Measurements from ENCODE around the gene INPP5A.
"Not testable (repeated sequence)": the region's sequence is repeated elsewhere in the genome, so short reads cannot be mapped to it uniquely, and the experiment has no call there.

Gene INPP5A

GRCh38 chr10:132810807-132811700 is 273.5 kb downstream of the INPP5A start:
- DNase-seq, result no peak

GRCh38 chr10:132811891-132812481 is 274.4 kb downstream of the INPP5A start:
- DNase-seq, result no peak

DNA sequence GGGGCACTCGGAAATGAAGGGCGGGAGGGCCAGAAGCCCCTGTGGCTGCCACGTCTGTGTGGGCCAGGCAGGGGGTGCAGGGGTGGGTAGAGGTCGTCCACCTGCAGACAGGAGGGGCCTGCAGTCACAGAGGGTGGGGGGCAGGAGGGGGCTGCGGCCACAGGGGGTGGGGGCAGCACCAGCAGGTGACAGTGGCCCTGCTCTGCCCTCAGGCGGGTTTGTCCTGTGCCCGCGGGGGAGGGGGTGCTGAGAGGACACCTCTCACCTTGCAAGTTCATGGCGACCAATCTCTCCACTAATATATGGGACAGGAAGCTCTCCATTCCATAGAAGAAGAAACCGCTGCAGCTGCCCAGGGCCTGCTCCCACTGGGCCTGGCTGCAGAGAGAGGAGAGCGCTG is 274.9 kb downstream of the INPP5A start:
- DNase-seq, result no peak

DNA sequence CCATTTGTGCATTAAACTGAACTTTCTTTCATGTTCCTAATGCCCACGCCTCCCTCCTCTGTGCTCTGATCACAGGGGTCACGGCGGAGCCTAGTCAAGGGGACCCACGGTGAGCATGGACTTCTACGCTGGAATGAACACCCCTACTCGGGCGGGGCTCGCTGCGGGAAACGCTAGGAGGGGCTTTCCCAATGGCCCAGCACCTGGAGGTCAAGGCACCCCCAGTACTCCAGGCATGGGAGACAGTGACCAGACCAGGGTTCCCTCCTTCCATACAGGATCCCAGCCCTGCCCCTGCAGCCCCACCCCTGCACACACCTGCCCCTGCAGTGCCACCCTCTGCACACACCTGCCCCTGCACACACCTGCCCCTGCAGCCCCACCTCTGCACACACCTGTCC is 275.4 kb downstream of the INPP5A start:
- no peak for DNase-seq

DNA sequence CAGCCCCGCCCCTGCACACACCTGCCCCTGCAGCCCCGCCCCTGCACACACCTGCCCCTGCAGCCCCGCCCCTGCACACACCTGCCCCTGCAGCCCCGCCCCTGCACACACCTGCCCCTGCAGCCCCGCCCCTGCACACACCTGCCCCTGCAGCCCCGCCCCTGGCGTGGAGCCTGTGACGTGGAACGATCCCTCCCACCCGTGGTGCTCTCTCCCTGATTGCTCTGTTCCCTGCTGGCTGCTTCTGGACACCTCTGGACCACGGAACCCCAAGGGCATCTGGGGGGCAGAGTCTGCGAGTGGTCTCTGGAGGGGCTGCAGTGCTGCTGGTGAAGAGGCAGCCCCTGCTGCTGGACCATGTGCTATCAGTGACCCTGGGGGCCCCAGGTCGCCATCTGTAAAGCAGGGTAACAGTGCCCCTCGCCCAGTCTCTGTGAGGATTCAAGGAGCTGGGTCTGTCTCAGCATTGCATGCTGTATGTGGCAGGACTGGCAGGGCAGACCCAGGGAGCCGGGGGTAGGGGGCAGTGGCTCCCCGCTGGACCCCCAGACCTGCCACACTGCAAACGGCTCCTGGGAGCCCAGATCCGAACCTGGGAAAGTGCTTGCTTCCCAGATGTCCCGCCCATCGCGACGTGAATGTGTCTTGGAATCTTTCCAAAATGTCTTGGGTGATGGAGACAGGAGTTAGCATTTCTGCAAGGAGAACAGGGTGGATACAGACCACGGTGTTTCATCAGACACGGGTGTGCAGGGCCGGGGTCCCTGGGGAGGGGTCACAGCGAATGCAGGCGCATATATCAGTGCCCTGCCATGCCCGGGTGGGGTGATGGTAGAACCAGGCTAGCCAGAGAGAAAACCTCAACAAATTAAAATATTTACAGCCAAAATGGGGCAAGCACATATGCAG is 276.2 kb downstream of the INPP5A start:
- no peak for DNase-seq

- no peak for DNase-seq
Measured at GRCh38 chr10:132814469-132814856, 276.9 kb downstream of the INPP5A start.

- no peak for DNase-seq
Measured at GRCh38 chr10:132815168-132815857, 277.7 kb downstream of the INPP5A start.

- DNase-seq, result no peak
Measured at GRCh38 chr10:132816718-132817117, 279.1 kb downstream of the INPP5A start.

GRCh38 chr10:132817701-132818211 is 280.2 kb downstream of the INPP5A start:
- DNase-seq, result no peak

GRCh38 chr10:132820056-132820455 is 282.5 kb downstream of the INPP5A start:
- no peak for DNase-seq

DNA sequence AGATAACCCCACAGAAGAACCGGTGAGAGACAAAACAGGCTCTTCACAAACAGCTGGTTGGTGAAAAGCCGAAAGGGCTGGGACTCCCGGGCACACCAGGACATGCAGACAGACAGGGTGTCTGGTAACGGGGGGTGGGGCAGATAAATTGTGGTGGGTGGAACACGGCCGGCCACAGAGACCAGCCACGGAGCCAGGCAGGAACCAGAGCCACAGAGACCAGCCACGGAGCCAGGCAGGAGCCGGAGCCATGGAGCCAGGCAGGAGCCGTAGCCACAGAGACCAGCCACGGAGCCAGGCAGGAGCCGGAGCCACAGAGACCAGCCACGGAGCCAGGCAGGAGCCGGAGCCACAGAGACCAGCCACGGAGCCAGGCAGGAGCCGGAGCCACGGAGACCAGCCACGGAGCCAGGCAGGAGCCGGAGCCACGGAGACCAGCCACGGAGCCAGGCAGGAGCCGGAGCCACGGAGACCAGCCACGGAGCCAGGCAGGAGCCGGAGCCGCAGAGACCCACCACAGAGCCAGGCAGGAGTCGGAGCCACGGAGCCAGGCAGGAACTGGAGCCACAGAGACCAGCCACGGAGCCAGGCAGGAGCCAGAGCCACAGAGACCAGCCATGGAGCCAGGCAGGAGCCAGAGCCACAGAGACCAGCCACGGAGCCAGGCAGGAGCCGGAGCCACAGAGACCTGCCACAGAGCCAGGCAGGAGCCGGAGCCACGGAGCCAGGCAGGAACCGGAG is 288.4 kb downstream of the INPP5A start:
- not testable (repeated sequence) for DNase-seq

GRCh38 chr10:132826524-132827422 is 289.2 kb downstream of the INPP5A start:
- DNase-seq, result no peak

DNA sequence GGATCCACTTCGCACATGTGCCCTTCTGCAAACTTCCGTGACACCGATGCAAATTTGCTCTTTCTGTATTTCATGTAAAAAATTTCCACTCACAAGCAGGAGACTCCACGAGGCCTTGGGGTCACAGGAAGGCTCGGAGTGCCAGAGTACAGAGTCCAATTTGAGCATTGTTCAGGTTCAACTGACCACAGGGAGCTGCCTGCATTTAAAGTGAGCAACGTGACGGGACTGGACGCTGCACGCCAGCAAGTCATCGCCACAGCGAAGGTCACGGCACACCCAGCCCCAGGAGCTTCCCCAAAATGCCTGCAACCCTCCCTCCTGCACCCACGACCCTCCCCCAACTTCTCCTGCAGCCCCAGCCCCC is 289.8 kb downstream of the INPP5A start:
- no peak for DNase-seq

DNA sequence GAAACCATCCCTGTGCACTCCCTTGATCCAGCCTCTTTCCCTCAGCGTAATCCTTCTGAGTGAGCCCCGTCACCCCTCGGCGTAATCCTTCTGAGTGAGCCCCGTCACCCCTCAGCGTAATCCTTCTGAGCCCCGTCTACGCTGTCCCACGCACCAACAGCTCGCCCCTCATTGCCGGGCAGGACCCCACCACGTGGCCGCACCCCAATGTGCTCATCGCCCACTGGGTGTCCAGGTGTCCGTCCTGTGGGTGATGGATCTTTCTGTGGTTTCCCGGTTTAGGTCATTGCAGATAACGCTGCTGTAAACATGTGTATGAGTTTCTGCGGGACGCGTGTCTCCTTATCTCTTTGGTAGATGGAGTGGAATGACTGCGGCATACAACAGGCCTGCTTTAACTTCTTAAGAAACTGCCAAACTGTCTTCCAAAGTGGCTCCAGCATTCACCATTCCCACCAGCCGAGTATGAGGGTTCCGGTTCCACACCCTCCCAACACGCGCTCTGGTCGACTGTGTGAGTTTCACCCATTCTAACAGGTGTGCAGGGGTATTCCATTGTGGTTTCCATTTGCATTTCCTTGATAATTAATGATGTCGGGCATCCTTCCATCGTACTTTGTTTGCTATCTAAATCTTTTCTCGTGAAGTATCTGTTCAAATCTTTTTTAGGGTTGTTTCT is 290.4 kb downstream of the INPP5A start:
- no peak for DNase-seq

- DNase-seq, result no peak
Measured at GRCh38 chr10:132828681-132829080, 291.1 kb downstream of the INPP5A start.

DNA sequence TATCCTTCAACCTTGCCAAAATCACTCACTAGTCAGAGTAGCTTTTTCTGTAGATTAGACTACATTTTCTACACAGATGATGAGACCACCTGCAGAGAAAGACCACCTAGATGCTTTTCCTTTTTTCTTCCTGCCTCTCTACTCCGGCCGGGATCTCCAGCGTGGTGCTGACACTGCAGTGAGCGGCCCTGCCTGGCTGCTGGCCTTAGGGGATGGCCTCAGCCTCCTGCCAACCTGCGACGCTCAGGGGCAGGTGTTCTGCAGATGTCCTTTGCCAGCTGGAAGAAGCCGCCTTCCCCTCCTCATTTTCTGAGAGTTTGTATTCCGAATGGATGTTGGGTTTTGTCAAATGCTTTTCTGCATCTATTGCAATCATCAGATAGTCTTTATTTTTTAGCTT is 291.8 kb downstream of the INPP5A start:
- no peak for DNase-seq

DNA sequence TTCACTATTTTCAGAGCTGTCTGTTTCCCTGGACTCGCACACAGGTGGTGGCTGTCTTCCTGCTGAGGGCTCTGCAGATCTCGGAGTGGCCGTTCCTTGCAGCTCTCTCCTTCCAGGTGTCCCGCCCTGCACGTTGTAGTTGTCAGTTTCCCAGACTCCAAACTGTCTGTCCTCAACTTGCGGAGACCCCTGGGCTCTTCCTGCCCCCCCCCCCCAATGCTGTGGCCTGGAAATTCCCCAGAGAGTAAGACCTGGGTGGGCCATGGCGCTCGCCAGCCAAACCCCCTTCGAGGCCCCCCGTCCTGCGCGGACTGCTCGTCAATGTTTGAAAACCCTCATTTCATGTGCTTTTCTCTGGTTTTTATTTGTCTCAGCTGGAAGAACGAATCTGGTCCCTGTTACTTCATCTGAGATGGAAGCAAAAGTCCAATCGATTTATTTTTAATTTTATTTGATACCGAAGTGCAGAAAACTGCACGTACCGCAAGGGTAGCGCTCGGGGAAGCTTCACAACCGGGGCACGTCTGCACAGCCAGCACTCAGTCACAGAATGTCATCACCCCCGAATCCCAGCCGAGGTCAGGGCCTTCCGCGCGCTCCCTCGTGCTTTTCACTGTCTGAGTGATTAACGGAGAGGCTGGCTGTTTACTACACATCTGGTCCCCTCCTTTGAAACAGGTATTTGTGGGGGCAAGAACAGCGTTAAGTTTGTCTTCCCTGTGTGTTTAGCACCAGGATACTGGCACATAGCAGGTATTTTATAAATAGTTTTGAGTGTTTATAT is 294.8 kb downstream of the INPP5A start:
- no peak for DNase-seq
